Kidney (tissue), 14 donors: Measurements from ENCODE around the gene SPOCK1. TPM values are rescaled to one million over a fixed set of nuclear protein-coding genes. Genes with fewer than 3 reads are reported as not detected.

ENCODE experiments used
- DNase-seq, 5 donors: peaks; one replicate each; pipeline ENCODE4 v3.0.0-alpha.2; 2013 to 2020
- FAIRE-seq: peaks from 2 replicates; lab custom pipeline; 2012; peaks lifted over from hg19 to GRCh38; lab: Jason Lieb, UNC
- H3K27ac ChIP-seq, 2 donors: one replicate each; pipeline ENCODE4 v1.7.0; 2013; ENCODE audit warnings: low read depth in 2 of 2, low read length in 2 of 2, inconsistent platforms in 1 of 2
- H3K27me3 ChIP-seq: one replicate; pipeline ENCODE4 v1.7.1; 2013; ENCODE audit warnings: low read length, inconsistent platforms; ENCODE audit not compliant: control insufficient read depth, insufficient read depth
- H3K36me3 ChIP-seq, 3 donors: one replicate each; pipeline versions ENCODE4 v1.7.0 to v1.7.1; 2013; ENCODE audit warnings: low read length in 3 of 3, control low read depth in 1 of 3, inconsistent platforms in 1 of 3; ENCODE audit not compliant: insufficient read depth in 3 of 3, control insufficient read depth in 2 of 3
- H3K4me1 ChIP-seq, 3 donors: one replicate each; pipeline versions ENCODE4 v1.7.0 to v1.7.1; 2013; ENCODE audit warnings: low read length in 3 of 3, inconsistent platforms in 1 of 3, low read depth in 1 of 3; ENCODE audit not compliant: control insufficient read depth in 2 of 3, insufficient read depth in 2 of 3
- H3K4me3 ChIP-seq, 3 donors: one replicate each; pipeline versions ENCODE4 v1.7.0 to v1.8.1; 2013; ENCODE audit warnings: low read length in 3 of 3, control low read depth in 1 of 3, inconsistent platforms in 1 of 3
- H3K9ac ChIP-seq, 3 donors: one replicate each; pipeline versions ENCODE4 v1.7.0 to v1.7.1; 2013; ENCODE audit warnings: low read length in 3 of 3, control low read depth in 1 of 3, inconsistent platforms in 1 of 3
- H3K9me3 ChIP-seq, 3 donors: one replicate each; pipeline versions ENCODE4 v1.7.0 to v1.7.1; 2013; ENCODE audit warnings: low read length in 3 of 3, control low read depth in 1 of 3, inconsistent platforms in 1 of 3; ENCODE audit not compliant: control insufficient read depth in 2 of 3, insufficient read depth in 1 of 3
- CTCF ChIP-seq: IDR thresholded peaks from 3 replicates; pipeline ENCODE4 v1.5.1; 2012; ENCODE audit warnings: mild to moderate bottlenecking, moderate library complexity, borderline replicate concordance; ENCODE audit not compliant: insufficient read depth; ENCODE audit errors: extremely low read depth
- intact Hi-C: fragments of 100-400 bp; cut with DNase I; formaldehyde crosslinking; loops from one replicate; pipeline ENCODE4 v1.11.1; 2022
- polyA plus RNA-seq: library from polyadenylated mRNA; stranded (reverse); fragments of 350-450 nt; fragmentation: Illumina TruSeq; extraction: RNeasy Lipid Tissue Mini Kit (QIAGEN cat#74804); gene quantifications from one replicate; pipeline ENCODE4 v1.2.3, GENCODE V29; 2014; ENCODE audit warnings: low read depth, low replicate concordance; ENCODE audit not compliant: insufficient read depth
- total RNA-seq: library from RNA; stranded (reverse); fragmentation: NEBNext Ultra II Directional; extraction: Animal tissue kit (Norgen Biotek cat#: 25700); gene quantifications from one replicate; pipeline ENCODE4 v1.2.1, GENCODE V29; 2021
- donor health status: control.
- donor health status: control.
- donor health status: control.
- donor health status: control.
- donor health status: control.
- donor health status: DM: yes; HTN: yes; CAD: no.
- donor health status: Normal renal cell carcinoma (clear cell type).

Gene SPOCK1
- total and polyA plus RNA-seq, 2 donors from 2014 or later, result 15.7 to 32.8 TPM

GRCh38 chr5:137245438-137245837 lies 253.7 kb downstream of the SPOCK1 start:
- no peaks in the 10 kb centered on the region for H3K4me1 ChIP-seq
- DNase-seq (no peak), FAIRE-seq (no peak)
- TF ChIP-seq CTCF, result no peak
- H3K4me3 ChIP-seq, result no peak overlapping the region
- no peaks in the 10 kb centered on the region for H3K36me3 ChIP-seq
- H3K27ac ChIP-seq, result no peak overlapping the region
- no peaks in the 10 kb centered on the region for H3K9me3 ChIP-seq
- no peak overlapping the region for H3K9ac ChIP-seq
- no peaks in the 10 kb centered on the region for H3K27me3 ChIP-seq
- intact Hi-C loops, result no loop called here

GRCh38 chr5:137240285-137240684 lies 258.8 kb downstream of the SPOCK1 start:
- FAIRE-seq (no peak), DNase-seq (no peak)
- no peak for TF ChIP-seq CTCF
- H3K36me3 ChIP-seq, result no peaks in the 10 kb centered on the region
- no peak overlapping the region for H3K27ac ChIP-seq
- no peaks in the 10 kb centered on the region for H3K27me3 ChIP-seq
- H3K4me1 ChIP-seq, result no peaks in the 10 kb centered on the region
- H3K9ac ChIP-seq, result no peak overlapping the region
- H3K9me3 ChIP-seq, result peaks cover 0 to 6% (median 0%) of the 10 kb centered on the region in 3 donors
- H3K4me3 ChIP-seq, result no peak overlapping the region
- intact Hi-C loops, result no loop called here

- intact Hi-C loops, result no loop called here
- no peak for FAIRE-seq
- no peak overlapping the region for H3K9ac ChIP-seq
- H3K27ac ChIP-seq, result no peak overlapping the region
- H3K4me1 ChIP-seq, result no peaks in the 10 kb centered on the region
- H3K4me3 ChIP-seq, result no peak overlapping the region
- H3K27me3 ChIP-seq, result no peaks in the 10 kb centered on the region
- no peak for DNase-seq
- no peaks in the 10 kb centered on the region for H3K36me3 ChIP-seq
- TF ChIP-seq CTCF, result no peak
- peaks cover 0 to 6% (median 0%) of the 10 kb centered on the region in 3 donors for H3K9me3 ChIP-seq
Measured at GRCh38 chr5:137236849-137237507, 262.1 kb downstream of the SPOCK1 start.
